H1 (cell line): Measurements from ENCODE around the gene LCE2D. TPM values are rescaled to one million over a fixed set of nuclear protein-coding genes. Genes with fewer than 3 reads are reported as not detected.

ENCODE experiments used
- CTCF ChIA-PET: fragments of 300-600 bp; sonication (Branson Sonifier 250); formaldehyde crosslinking; loops from one replicate; lab custom pipeline; 2021; ENCODE audit not compliant: partially characterized antibody; lab: Charles Lee
- POLR2A ChIA-PET: fragments of 300-600 bp; sonication (Branson Sonifier 250); formaldehyde crosslinking; loops from one replicate; lab custom pipeline; 2021; ENCODE audit warnings: inconsistent platforms; ENCODE audit not compliant: partially characterized antibody; lab: Charles Lee
- DNase-seq, 2 experiments: peaks; one replicate each; pipeline versions ENCODE4 v3.0.0 to v3.0.0-alpha.2; 2010 to 2022; ENCODE audit warnings: low spot score in 2 of 2, low read depth in 1 of 2, mixed read lengths in 1 of 2
- FAIRE-seq: peaks from 2 replicates; lab custom pipeline; 2011; peaks lifted over from hg19 to GRCh38; lab: Jason Lieb, UNC
- H2AFZ ChIP-seq: 2 replicates; pipeline ENCODE4 v1.8.1; 2012; ENCODE audit warnings: low read length, inconsistent platforms
- H2AK5ac ChIP-seq: 2 replicates; pipeline ENCODE4 v1.6.1; 2013; ENCODE audit warnings: low read depth, low read length
- H2BK120ac ChIP-seq: replicated peaks from 2 replicates; pipeline ENCODE3; 2013; ENCODE audit warnings: low read depth, low read length, inconsistent platforms
- H2BK12ac ChIP-seq: 2 replicates; pipeline ENCODE4 v1.6.1; 2013; ENCODE audit warnings: low read depth, low read length
- H2BK15ac ChIP-seq: 2 replicates; pipeline ENCODE4 v1.6.1; 2013; ENCODE audit warnings: low read length
- H2BK20ac ChIP-seq: 2 replicates; pipeline ENCODE4 v1.6.1; 2013; ENCODE audit warnings: low read length
- H2BK5ac ChIP-seq: 2 replicates; pipeline ENCODE4 v1.6.1; 2013; ENCODE audit warnings: low read depth, low read length
- H3K14ac ChIP-seq: 2 replicates; pipeline ENCODE4 v1.6.1; 2013; ENCODE audit warnings: inconsistent platforms; ENCODE audit not compliant: insufficient read length
- H3K18ac ChIP-seq: 2 replicates; pipeline ENCODE4 v1.6.1; 2013; ENCODE audit warnings: low read length; ENCODE audit errors: extremely low read depth
- H3K23ac ChIP-seq: 2 replicates; pipeline ENCODE4 v1.6.1; 2013; ENCODE audit warnings: inconsistent platforms; ENCODE audit not compliant: insufficient read length
- H3K23me2 ChIP-seq: 2 replicates; pipeline ENCODE4 v1.6.1; 2013; ENCODE audit warnings: low read depth, low read length
- H3K27ac ChIP-seq: 2 replicates; pipeline ENCODE4 v1.6.1; 2011; ENCODE audit warnings: low read depth, low read length, inconsistent platforms
- H3K27me3 ChIP-seq, 4 experiments: replicated peaks in 1 of 4; 1 replicate in 1 of 4; 2 replicates in 3 of 4; pipeline versions ENCODE4 v1.6.1 to v1.8.1; 2011 to 2013; ENCODE audit warnings: low read length in 3 of 4, mild to moderate bottlenecking in 3 of 4, inconsistent platforms in 2 of 4, mixed read lengths in 2 of 4, moderate library complexity in 1 of 4; ENCODE audit not compliant: control insufficient read depth in 3 of 4, insufficient read depth in 3 of 4; ENCODE audit errors: extremely low read depth in 1 of 4
- H3K36me3 ChIP-seq, 4 experiments: 2 replicates each; pipeline versions ENCODE4 v1.6.1 to v1.8.1; 2011 to 2013; ENCODE audit warnings: mild to moderate bottlenecking in 4 of 4, low read length in 3 of 4, moderate library complexity in 2 of 4, control low read depth in 1 of 4, inconsistent platforms in 1 of 4; ENCODE audit not compliant: insufficient read depth in 4 of 4, control insufficient read depth in 2 of 4
- H3K4ac ChIP-seq: replicated peaks from 2 replicates; pipeline ENCODE3; 2013; ENCODE audit warnings: low read length, low read depth, mixed read lengths, inconsistent platforms; ENCODE audit not compliant: insufficient read length
- H3K4me1 ChIP-seq, 4 experiments: replicated peaks in 1 of 4; 1 replicate in 1 of 4; 2 replicates in 3 of 4; pipeline versions ENCODE4 v1.6.1 to v1.8.1; 2011 to 2013; ENCODE audit warnings: low read length in 3 of 4, inconsistent platforms in 2 of 4, mixed read lengths in 1 of 4; ENCODE audit not compliant: insufficient read depth in 4 of 4, control insufficient read depth in 3 of 4
- H3K4me2 ChIP-seq, 2 experiments: 2 replicates each; pipeline versions ENCODE4 v1.6.1 to v1.8.1; 2011 to 2013; ENCODE audit warnings: low read depth in 2 of 2, low read length in 2 of 2, control low read depth in 1 of 2, inconsistent platforms in 1 of 2, mild to moderate bottlenecking in 1 of 2; ENCODE audit not compliant: insufficient read depth in 1 of 2
- H3K4me3 ChIP-seq, 4 experiments: fragments of 200-600, 300-600 bp in 1 of 4; sonication (generic), shearing (Covaris generic), sonication (Bioruptor Twin) in 1 of 4; 2 replicates each; pipeline versions ENCODE4 v1.5.1 to v1.8.1; 2011 to 2016; ENCODE audit warnings: low read length in 4 of 4, low read depth in 3 of 4, control low read depth in 2 of 4, inconsistent platforms in 2 of 4, mild to moderate bottlenecking in 2 of 4, mixed read lengths in 1 of 4, moderate library complexity in 1 of 4; ENCODE audit not compliant: insufficient read depth in 2 of 4; ENCODE audit errors: extremely low read depth in 1 of 4
- H3K56ac ChIP-seq: replicated peaks from 2 replicates; pipeline ENCODE3; 2013; ENCODE audit warnings: low read depth, mild to moderate bottlenecking, mixed read lengths, low read length, inconsistent platforms; ENCODE audit not compliant: insufficient read length
- H3K79me1 ChIP-seq: 2 replicates; pipeline ENCODE4 v1.6.1; 2013; ENCODE audit warnings: low read depth, low read length, control low read depth
- H3K79me2 ChIP-seq, 2 experiments: 2 replicates each; pipeline versions ENCODE4 v1.6.1 to v1.8.1; 2012 to 2013; ENCODE audit warnings: low read length in 2 of 2, mild to moderate bottlenecking in 2 of 2, inconsistent platforms in 1 of 2; ENCODE audit not compliant: insufficient read depth in 2 of 2, control insufficient read depth in 1 of 2
- H3K9ac ChIP-seq, 4 experiments: replicated peaks in 1 of 4; 1 replicate in 1 of 4; 2 replicates in 3 of 4; pipeline versions ENCODE4 v1.6.1 to v1.8.1; 2011 to 2013; ENCODE audit warnings: low read depth in 3 of 4, low read length in 3 of 4, control low read depth in 2 of 4, mild to moderate bottlenecking in 2 of 4, moderate library complexity in 2 of 4, inconsistent platforms in 1 of 4; ENCODE audit errors: extremely low read depth in 1 of 4
- H3K9me3 ChIP-seq, 2 experiments: 2 replicates each; pipeline versions ENCODE4 v1.6.1 to v1.8.1; 2012 to 2013; ENCODE audit warnings: mild to moderate bottlenecking in 2 of 2, moderate library complexity in 2 of 2, control low read depth in 1 of 2, inconsistent platforms in 1 of 2, low read depth in 1 of 2, low read length in 1 of 2, mixed read lengths in 1 of 2; ENCODE audit not compliant: insufficient read depth in 2 of 2
- H4K20me1 ChIP-seq, 2 experiments: replicated peaks in 1 of 2; 2 replicates each; pipeline versions ENCODE3 to v1.8.1; 2011 to 2013; ENCODE audit warnings: inconsistent platforms in 2 of 2, low read length in 2 of 2, mild to moderate bottlenecking in 1 of 2; ENCODE audit not compliant: insufficient read depth in 2 of 2, control insufficient read depth in 1 of 2
- H4K5ac ChIP-seq: 2 replicates; pipeline ENCODE4 v1.6.1; 2013; ENCODE audit warnings: low read length, low read depth, mixed read lengths, inconsistent platforms; ENCODE audit not compliant: insufficient read length
- H4K8ac ChIP-seq: 2 replicates; pipeline ENCODE4 v1.8.0; 2013; ENCODE audit warnings: mild to moderate bottlenecking, moderate library complexity, low read length, inconsistent platforms; ENCODE audit not compliant: insufficient read depth; ENCODE audit errors: extremely low read depth
- H4K91ac ChIP-seq: replicated peaks from 2 replicates; pipeline ENCODE3; 2013; ENCODE audit warnings: low read length, mixed read lengths, inconsistent platforms; ENCODE audit not compliant: insufficient read length
- CBX8 ChIP-seq: fragments of 300-800, 300-1000 bp; sonication (generic); IDR thresholded peaks from 2 replicates; pipeline ENCODE4 v1.7.1; 2016; ENCODE audit warnings: low read depth, low read length, borderline replicate concordance
- CREB1 ChIP-seq: IDR thresholded peaks from 2 replicates; pipeline ENCODE4 v1.6.1; 2012; ENCODE audit warnings: inconsistent platforms
- JUN ChIP-seq: IDR thresholded peaks from 2 replicates; pipeline ENCODE4 v1.6.1; 2011; ENCODE audit warnings: low read depth, mild to moderate bottlenecking, improper control_type of control experiment, low read length
- NRF1 ChIP-seq: IDR thresholded peaks from 2 replicates; pipeline ENCODE4 v1.6.1; 2011; ENCODE audit warnings: mild to moderate bottlenecking, low read depth, low read length, improper control_type of control experiment
- POLR2AphosphoS5 ChIP-seq: IDR thresholded peaks from 2 replicates; pipeline ENCODE4 v1.6.1; 2011; ENCODE audit warnings: low read depth, low read length
- SP1 ChIP-seq: IDR thresholded peaks from 2 replicates; pipeline ENCODE4 v1.6.1; 2011; ENCODE audit warnings: low read depth, low read length
- TBP ChIP-seq: IDR thresholded peaks from 2 replicates; pipeline ENCODE4 v1.6.1; 2011; ENCODE audit warnings: low read depth, low read length, improper control_type of control experiment
- TCF12 ChIP-seq: IDR thresholded peaks from 2 replicates; pipeline ENCODE4 v1.6.1; 2011; ENCODE audit warnings: low read depth, mild to moderate bottlenecking, low read length
- YY1 ChIP-seq: IDR thresholded peaks from 2 replicates; pipeline ENCODE4 v1.6.1; 2011; ENCODE audit warnings: low read depth, mild to moderate bottlenecking, low read length
- ZNF274 ChIP-seq: IDR thresholded peaks from 2 replicates; pipeline ENCODE4 v1.7.0; 2012; ENCODE audit warnings: low read length, borderline replicate concordance; ENCODE audit errors: extremely low read depth
- WGBS, 2 experiments: shearing (Covaris generic) in 1 of 2; methylation state at CpG; one replicate each; pipeline versions ENCODE4 v1.1.6 to v1.1.7; 2013 to 2015; ENCODE audit warnings: low lambda C conversion rate in 2 of 2, mixed read lengths in 2 of 2, inconsistent platforms in 1 of 2, low coverage in 1 of 2, missing lambda C conversion rate in 1 of 2; ENCODE audit not compliant: insufficient replicate concordance in 2 of 2, insufficient coverage in 1 of 2, insufficient read length in 1 of 2; ENCODE audit errors: extremely low coverage in 1 of 2, missing lambda C conversion rate in 1 of 2; 5-methylcytosine and 5-hydroxymethylcytosine counted together
- polyA plus RNA-seq, 7 experiments: library from polyadenylated mRNA; depleted of rRNA in 3 of 7; stranded (reverse) in 5 of 7; unstranded in 2 of 7; fragments of >200 nt in 5 of 7; fragments of 200-250 nt in 2 of 7; gene quantifications; 1 replicate in 5 of 7; 2 replicates in 1 of 7; 4 replicates in 1 of 7; pipeline versions ENCODE4 v1.2.1 to v1.2.3, GENCODE V29; 2011 to 2013; ENCODE audit warnings: missing spikeins in 2 of 7, mixed read lengths in 2 of 7
- total RNA-seq: library from RNA; stranded (reverse); fragmentation: NEBNext Ultra II Directional; extraction: Animal tissue kit (Norgen Biotek cat#: 25700); gene quantifications from 2 replicates; pipeline ENCODE4 v1.2.1, GENCODE V29; 2021
- TF ChIP-seq, protein P1 (sequence below): IDR thresholded peaks from 2 replicates; pipeline ENCODE4 v1.6.1; 2012; ENCODE audit warnings: inconsistent platforms
- TF ChIP-seq, protein P2 (sequence below): IDR thresholded peaks from 2 replicates; pipeline ENCODE4 v1.6.1; 2012; ENCODE audit warnings: low read length, inconsistent platforms

The LCE2D gene
- total and polyA plus RNA-seq, 2 of the 8 experiments (the other 6 are each of a cell fraction or from before 2014, with no cell fraction given) = not detected

DNA sequence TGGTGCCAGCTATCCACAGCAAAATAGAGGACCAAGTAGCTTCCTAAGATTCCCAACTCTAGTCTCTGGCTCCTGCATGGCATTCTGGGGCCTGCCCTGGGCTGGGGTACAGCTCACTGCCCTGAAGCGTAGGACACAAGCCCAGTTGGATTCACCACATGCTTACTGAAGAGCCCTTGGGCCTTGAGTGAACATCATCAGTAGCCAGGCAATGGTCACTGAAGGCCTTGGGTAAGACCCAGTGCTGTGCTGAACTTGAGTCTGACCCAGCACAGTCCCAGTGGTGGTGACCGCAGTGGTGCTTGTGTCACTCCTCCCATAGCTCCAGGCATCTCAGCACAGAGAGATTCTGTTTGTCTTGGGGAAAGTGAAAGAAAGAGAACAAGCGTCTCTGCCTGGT is 32.6 kb upstream of the LCE2D start:
- H2BK12ac ChIP-seq = no peak overlapping the region
- ChIA-PET POLR2A (no interaction called here), CTCF (no interaction called here)
- no peak overlapping the region for H4K5ac ChIP-seq
- WGBS, 2 experiments = 95% methylated on average over 2 of the region's 3 CpGs; no CpG with 5 or more reads in 1 of the 2 experiments
- FAIRE-seq = no peak
- H2BK120ac ChIP-seq = no peak overlapping the region
- H3K18ac ChIP-seq = no peak overlapping the region
- no peaks in the 10 kb centered on the region; the same call in 1 of the 2 replicates for H3K23me2 ChIP-seq
- no peak overlapping the region for H2BK5ac ChIP-seq
- no peaks in the 10 kb centered on the region for H3K79me2 ChIP-seq
- no peak overlapping the region for H2BK15ac ChIP-seq
- H2AFZ ChIP-seq = no peak overlapping the region
- H4K20me1 ChIP-seq = no peaks in the 10 kb centered on the region
- no peaks in the 10 kb centered on the region for H3K36me3 ChIP-seq
- no peak overlapping the region for H3K4me3 ChIP-seq
- H4K8ac ChIP-seq = no peak overlapping the region
- H3K14ac ChIP-seq = no peak overlapping the region
- H3K23ac ChIP-seq = no peak overlapping the region
- H3K9me3 ChIP-seq = peaks cover 64 to 82% of the 10 kb centered on the region in 2 experiments
- no peak overlapping the region for H2BK20ac ChIP-seq
- H3K56ac ChIP-seq = no peak overlapping the region
- no peak for DNase-seq
- no peak overlapping the region for H3K9ac ChIP-seq
- H3K4ac ChIP-seq = no peak overlapping the region
- no peaks in the 10 kb centered on the region for H3K79me1 ChIP-seq
- no peak overlapping the region for H3K4me2 ChIP-seq
- H3K4me1 ChIP-seq = no peaks in the 10 kb centered on the region
- no peaks in the 10 kb centered on the region for H3K27me3 ChIP-seq
- H3K27ac ChIP-seq = no peak overlapping the region
- H2AK5ac ChIP-seq = no peak overlapping the region
- H4K91ac ChIP-seq = no peak overlapping the region
- no peak for TF ChIP-seq YY1
- TF ChIP-seq ZNF274 = no peak
- no peak for TF ChIP-seq POLR2AphosphoS5
- TF ChIP-seq SP1 = no peak
- no peak for TF ChIP-seq TCF12
- TF ChIP-seq CREB1 = no peak
- no peak for TF ChIP-seq CBX8
- TF ChIP-seq JUN = no peak
- no peak for TF ChIP-seq TBP
- TF ChIP-seq, protein P1, sequence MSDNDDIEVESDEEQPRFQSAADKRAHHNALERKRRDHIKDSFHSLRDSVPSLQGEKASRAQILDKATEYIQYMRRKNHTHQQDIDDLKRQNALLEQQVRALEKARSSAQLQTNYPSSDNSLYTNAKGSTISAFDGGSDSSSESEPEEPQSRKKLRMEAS = no peak
- TF ChIP-seq NRF1 = no peak
- TF ChIP-seq, protein P2, sequence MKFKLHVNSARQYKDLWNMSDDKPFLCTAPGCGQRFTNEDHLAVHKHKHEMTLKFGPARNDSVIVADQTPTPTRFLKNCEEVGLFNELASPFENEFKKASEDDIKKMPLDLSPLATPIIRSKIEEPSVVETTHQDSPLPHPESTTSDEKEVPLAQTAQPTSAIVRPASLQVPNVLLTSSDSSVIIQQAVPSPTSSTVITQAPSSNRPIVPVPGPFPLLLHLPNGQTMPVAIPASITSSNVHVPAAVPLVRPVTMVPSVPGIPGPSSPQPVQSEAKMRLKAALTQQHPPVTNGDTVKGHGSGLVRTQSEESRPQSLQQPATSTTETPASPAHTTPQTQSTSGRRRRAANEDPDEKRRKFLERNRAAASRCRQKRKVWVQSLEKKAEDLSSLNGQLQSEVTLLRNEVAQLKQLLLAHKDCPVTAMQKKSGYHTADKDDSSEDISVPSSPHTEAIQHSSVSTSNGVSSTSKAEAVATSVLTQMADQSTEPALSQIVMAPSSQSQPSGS = no peak
